HepG2 (cell line): ENCODE results near the gene ACSL3. TPM values are rescaled to one million over a fixed set of nuclear protein-coding genes. Genes with fewer than 3 reads are reported as not detected.

ENCODE experiments used
- ATM ChIP-seq: fragments of 450-650 bp; IDR thresholded peaks from 2 replicates; pipeline ENCODE4 v1.7.1; 2017; ENCODE audit warnings: mild to moderate bottlenecking, borderline replicate concordance
- BRCA1 ChIP-seq: sonication (generic); formaldehyde crosslinking; IDR thresholded peaks from 2 replicates; pipeline ENCODE4 v1.4.0; 2020; ENCODE audit warnings: missing genetic modification reagents
- DDIT3 ChIP-seq: sonication (generic); formaldehyde crosslinking; IDR thresholded peaks from 2 replicates; pipeline ENCODE4 v1.4.0; 2020; ENCODE audit warnings: mild to moderate bottlenecking, missing genetic modification reagents
- DZIP1 ChIP-seq: sonication (generic); formaldehyde crosslinking; IDR thresholded peaks from 2 replicates; pipeline ENCODE4 v1.5.0; 2020; ENCODE audit warnings: mild to moderate bottlenecking, missing genetic modification reagents
- FOXK2 ChIP-seq: fragments of 450-650 bp; IDR thresholded peaks from 2 replicates; pipeline ENCODE4 v1.6.1; 2016
- FOXO4 ChIP-seq: sonication (generic); formaldehyde crosslinking; conservative IDR thresholded peaks from 2 replicates; pipeline ENCODE4 v1.8.1; 2023; ENCODE audit warnings: missing genetic modification reagents
- FOXP1 ChIP-seq, 2 experiments: fragments of 450-650 bp in 1 of 2; IDR thresholded peaks; 2 replicates each; pipeline ENCODE4 v1.6.1; 2017 to 2018; ENCODE audit warnings: antibody characterized with exemption in 1 of 2
- HHEX ChIP-seq: IDR thresholded peaks from 2 replicates; pipeline ENCODE4 v1.6.1; 2016; ENCODE audit warnings: control low read depth
- HOXD1 ChIP-seq: sonication (generic); formaldehyde crosslinking; IDR thresholded peaks from 2 replicates; pipeline ENCODE4 v1.5.0; 2020; ENCODE audit warnings: missing genetic modification reagents
- IRF2 ChIP-seq: IDR thresholded peaks from 2 replicates; pipeline ENCODE4 v1.6.1; 2018; ENCODE audit warnings: missing genetic modification reagents, missing compliant biosample characterization
- MXD3 ChIP-seq: IDR thresholded peaks from 2 replicates; pipeline ENCODE4 v1.6.1; 2016; ENCODE audit warnings: mild to moderate bottlenecking, missing biosample characterization, missing genetic modification reagents
- NFE2L1 ChIP-seq: sonication (generic); formaldehyde crosslinking; IDR thresholded peaks from 2 replicates; pipeline ENCODE4 v1.4.0; 2020; ENCODE audit warnings: missing genetic modification reagents, mild to moderate bottlenecking, borderline replicate concordance
- NR0B2 ChIP-seq: sonication (generic); formaldehyde crosslinking; IDR thresholded peaks from 2 replicates; pipeline ENCODE4 v1.4.0; 2020; ENCODE audit warnings: mild to moderate bottlenecking, missing genetic modification reagents
- NR2F2 ChIP-seq: IDR thresholded peaks from 2 replicates; pipeline ENCODE4 v1.6.1; 2012; ENCODE audit warnings: low read depth, inconsistent platforms, borderline replicate concordance
- POLR2A ChIP-seq, 2 experiments: IDR thresholded peaks; 2 replicates each; pipeline ENCODE4 v1.6.1; 2011; ENCODE audit warnings: low read depth in 2 of 2, low read length in 2 of 2, mild to moderate bottlenecking in 1 of 2, moderate library complexity in 1 of 2; ENCODE audit not compliant: insufficient read depth in 1 of 2
- PPARG ChIP-seq: conservative IDR thresholded peaks from 2 replicates; pipeline ENCODE4 v1.6.1; 2016; ENCODE audit warnings: missing biosample characterization, missing genetic modification reagents
- ZBTB1 ChIP-seq: sonication (generic); formaldehyde crosslinking; IDR thresholded peaks from 2 replicates; pipeline ENCODE4 v1.4.0; 2020; ENCODE audit warnings: missing genetic modification reagents, borderline replicate concordance
- ZFP62 ChIP-seq: sonication (generic); formaldehyde crosslinking; IDR thresholded peaks from 2 replicates; pipeline ENCODE4 v1.4.0; 2020; ENCODE audit warnings: missing genetic modification reagents
- ZNF276 ChIP-seq: sonication (generic); formaldehyde crosslinking; IDR thresholded peaks from 2 replicates; pipeline ENCODE4 v1.4.0; 2020; ENCODE audit warnings: mild to moderate bottlenecking, low read depth, missing genetic modification reagents
- ZNF367 ChIP-seq: sonication (generic); formaldehyde crosslinking; IDR thresholded peaks from 2 replicates; pipeline ENCODE4 v1.4.0; 2020; ENCODE audit warnings: missing genetic modification reagents, borderline replicate concordance
- ZNF510 ChIP-seq: sonication (generic); formaldehyde crosslinking; IDR thresholded peaks from 2 replicates; pipeline ENCODE4 v1.4.0; 2020; ENCODE audit warnings: low read depth, mild to moderate bottlenecking, missing genetic modification reagents
- ZNF547 ChIP-seq: sonication (generic); formaldehyde crosslinking; IDR thresholded peaks from 2 replicates; pipeline ENCODE4 v1.5.1; 2020; ENCODE audit warnings: mild to moderate bottlenecking, missing genetic modification reagents
- ZNF761 ChIP-seq: sonication (generic); formaldehyde crosslinking; conservative IDR thresholded peaks from 2 replicates; pipeline ENCODE4 v1.4.0; 2020; ENCODE audit warnings: mild to moderate bottlenecking, missing genetic modification reagents
- ZSCAN22 ChIP-seq: sonication (generic); formaldehyde crosslinking; IDR thresholded peaks from 2 replicates; pipeline ENCODE4 v1.4.0; 2020; ENCODE audit warnings: mild to moderate bottlenecking, missing genetic modification reagents
- polyA plus RNA-seq, 8 experiments: library from polyadenylated mRNA; depleted of rRNA in 3 of 8; stranded (reverse) in 7 of 8; unstranded in 1 of 8; fragments of >200 nt; fragmentation: Illumina TruSeq in 4 of 8; extraction: Trizol in 4 of 8; gene quantifications; 2 replicates each; pipeline versions ENCODE4 v1.2.1 to v1.2.3, GENCODE V29; 2011 to 2016; ENCODE audit warnings: low read depth in 4 of 8, missing spikeins in 1 of 8, mixed read lengths in 1 of 8; ENCODE audit not compliant: insufficient read depth in 1 of 8
- total RNA-seq, 5 experiments: library from RNA; depleted of rRNA; stranded (reverse); fragments of >200 nt; fragmentation: Illumina TruSeq; extraction: Trizol; gene quantifications; 2 replicates each; pipeline ENCODE4 v1.2.3, GENCODE V29; 2016; ENCODE audit warnings: low read depth in 1 of 5

Gene ACSL3
- total and polyA plus RNA-seq, 2 of the 13 experiments (the other 11 are each of a cell fraction or from before 2014, with no cell fraction given): 305 to 365 TPM

GRCh38 chr2:222859786-222860612, 837 bp upstream of the ACSL3 start (continued):
- TF ChIP-seq ZNF510 (CRISPR knock-in tag): no peak; the same call in 1 of the 2 replicates
- TF ChIP-seq NFE2L1 (CRISPR knock-in tag): no peak
- TF ChIP-seq FOXP1 (IDR thresholded peaks at IDR 0.05): no peak
- no peak for TF ChIP-seq FOXP1 (CRISPR knock-in tag; IDR thresholded peaks at IDR 0.05)
- TF ChIP-seq MXD3: no peak
- no peak for TF ChIP-seq BRCA1 (CRISPR knock-in tag)
- TF ChIP-seq NR0B2 (CRISPR knock-in tag): no peak
- peak; percentile 98 for TF ChIP-seq PPARG (CRISPR knock-in tag)
- TF ChIP-seq DDIT3: no peak
- no peak for TF ChIP-seq ZFP62 (CRISPR knock-in tag)
- no peak for TF ChIP-seq FOXK2
- peak; percentile 69; the same call in 1 of the 2 replicates for TF ChIP-seq ZNF761
- no peak for TF ChIP-seq DZIP1 (CRISPR knock-in tag)
- TF ChIP-seq ZBTB1 (CRISPR knock-in tag): no peak
- no peak for TF ChIP-seq HHEX (CRISPR knock-in tag)
- TF ChIP-seq ZNF367 (CRISPR knock-in tag): no peak
- peak; percentile 16; the same call in 1 of the 2 replicates for TF ChIP-seq IRF2
- no peak for TF ChIP-seq ATM
- TF ChIP-seq ZSCAN22 (CRISPR knock-in tag): no peak
- TF ChIP-seq HOXD1 (CRISPR knock-in tag): no peak
- no peak for TF ChIP-seq POLR2A (IDR thresholded peaks at IDR 0.05; ENCODE audit: insufficient read depth in 1 of 2, low read depth in 2 of 2, low read length in 2 of 2)
- no peak for TF ChIP-seq ZNF276 (CRISPR knock-in tag)
- no peak for TF ChIP-seq NR2F2
- TF ChIP-seq ZNF547 (CRISPR knock-in tag): no peak
- no peak for TF ChIP-seq FOXO4
